DMS79 (cell line): Measurements from ENCODE around the gene CHID1.

Source experiments
- DNase-seq: peaks from one replicate; lab custom pipeline; 2025; lab: John Stamatoyannopoulos, UW

The CHID1 gene

DNA sequence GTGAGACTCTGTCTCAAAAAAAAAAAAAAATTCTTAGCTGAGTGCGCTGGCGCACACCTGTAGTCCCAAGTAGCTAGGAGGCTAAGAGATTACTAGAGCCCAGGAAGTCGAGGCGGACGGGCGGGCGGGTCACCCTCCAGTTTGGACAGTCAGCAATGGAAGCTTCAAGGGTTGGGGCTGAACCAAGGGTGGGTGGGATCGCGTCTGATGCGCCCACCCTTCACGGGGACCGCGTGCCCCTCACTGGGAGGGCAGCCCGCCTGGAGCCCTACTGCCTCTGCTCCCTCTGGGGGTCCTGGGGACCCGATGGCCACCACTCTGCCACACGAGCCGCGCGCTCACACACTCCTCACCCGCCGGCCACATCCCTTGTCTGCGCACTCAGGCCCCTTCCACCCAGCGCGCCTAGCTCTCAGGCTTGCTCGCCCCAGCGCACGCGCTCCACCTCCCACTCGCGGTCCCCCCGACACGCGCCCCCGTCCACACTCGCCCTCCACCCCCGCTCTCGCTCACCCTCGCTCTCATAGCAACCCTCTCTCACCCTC is 494 bp downstream of the CHID1 start:
- no peak for DNase-seq

DNA sequence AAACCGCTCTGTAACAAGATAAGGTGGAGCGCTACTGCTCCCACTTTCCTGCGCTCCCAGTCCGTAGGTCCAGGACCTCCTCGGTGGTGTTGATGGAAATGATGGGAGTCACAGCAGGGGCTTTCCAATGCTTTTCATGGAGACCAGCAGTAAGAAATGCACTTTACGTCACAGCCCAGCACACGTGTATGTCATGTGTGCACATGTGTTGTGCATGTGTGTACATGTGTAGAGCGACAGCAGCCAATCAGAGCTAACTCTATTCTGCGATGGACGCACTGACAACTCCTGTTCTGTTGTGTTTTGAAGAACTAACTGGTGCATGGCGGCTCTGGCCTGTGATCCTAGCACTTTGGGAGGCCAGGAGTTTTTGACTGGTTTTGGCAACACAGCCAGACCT is 1.2 kb downstream of the CHID1 start:
- DNase-seq: no peak

DNA sequence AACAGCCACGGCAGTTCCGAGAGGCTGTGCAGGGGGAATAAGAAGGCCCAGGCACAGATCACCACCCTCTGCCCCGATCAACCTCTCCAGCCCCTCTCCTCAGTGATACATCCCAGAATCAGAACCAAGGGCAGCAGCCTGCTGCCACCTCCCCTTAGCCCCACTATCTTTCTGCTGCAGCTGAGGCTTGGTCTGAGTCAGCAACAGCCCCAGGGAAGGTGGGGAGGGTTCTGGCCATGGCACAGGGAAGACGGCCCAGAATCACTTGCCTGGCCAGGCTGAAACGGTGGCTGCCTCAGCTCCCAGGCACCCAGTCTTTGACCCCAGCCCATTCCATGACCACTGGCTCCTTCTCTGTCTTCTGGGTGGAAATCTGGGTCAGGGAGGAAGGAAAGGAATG is 2.3 kb downstream of the CHID1 start:
- no peak for DNase-seq

DNA sequence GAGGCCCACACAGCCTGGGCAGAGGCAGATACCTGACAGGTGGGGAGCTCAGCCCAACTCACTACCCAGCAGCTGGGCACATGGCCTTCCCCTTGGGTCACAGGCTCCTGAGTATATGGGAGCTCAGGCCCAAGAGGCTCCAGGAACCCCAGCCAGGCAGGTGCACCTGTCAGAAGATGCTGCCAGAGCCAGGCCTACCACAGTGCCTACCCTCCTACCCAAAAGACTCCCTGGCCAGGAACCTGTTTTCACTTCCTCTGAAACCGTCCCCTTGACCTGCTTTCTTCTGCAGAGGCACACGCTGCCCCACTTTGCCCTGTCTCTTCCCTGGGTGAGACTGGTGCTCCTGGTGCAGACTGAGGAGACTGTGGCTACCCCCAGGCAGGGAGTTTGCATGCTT is 2.9 kb downstream of the CHID1 start:
- no peak for DNase-seq

DNA sequence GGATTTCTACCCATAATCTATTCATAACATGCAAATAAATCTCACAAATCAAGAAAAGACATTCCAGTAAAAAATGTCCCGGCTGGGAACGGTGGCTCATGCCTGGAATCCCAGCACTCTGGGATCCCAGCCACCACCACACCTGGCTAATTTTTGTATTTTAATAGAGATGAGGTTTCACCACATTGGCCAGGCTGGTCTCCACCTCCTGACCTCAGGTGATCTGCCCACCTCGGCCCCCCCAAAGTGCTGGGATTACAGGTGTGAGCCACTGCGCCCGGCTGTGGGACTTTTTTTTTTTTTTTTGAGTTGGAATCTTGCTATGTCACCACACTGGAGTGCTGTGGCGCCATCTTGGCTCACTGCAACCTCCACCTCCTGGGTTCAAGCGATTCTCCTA is 4.7 kb downstream of the CHID1 start:
- DNase-seq: no peak

DNA sequence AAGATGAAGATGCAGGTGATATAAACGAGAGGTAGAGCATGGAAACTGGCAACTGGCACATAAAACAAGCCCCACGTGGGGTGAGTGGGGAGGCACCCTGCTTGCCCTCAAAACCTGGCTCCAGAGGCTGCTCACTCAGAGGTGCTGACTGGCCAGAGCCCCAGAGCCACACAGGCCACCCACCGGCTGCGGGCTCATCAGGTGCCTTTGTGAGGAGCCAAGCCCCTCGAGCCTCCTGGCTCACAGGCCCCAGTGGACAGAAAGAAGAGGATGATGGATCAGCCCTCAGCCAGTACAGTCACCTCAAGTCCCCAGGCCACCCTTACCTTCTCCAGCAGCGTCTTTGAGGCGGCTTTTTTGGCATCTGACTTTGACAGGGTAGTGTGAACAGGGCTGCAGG is 6.2 kb downstream of the CHID1 start:
- no peak for DNase-seq

DNA sequence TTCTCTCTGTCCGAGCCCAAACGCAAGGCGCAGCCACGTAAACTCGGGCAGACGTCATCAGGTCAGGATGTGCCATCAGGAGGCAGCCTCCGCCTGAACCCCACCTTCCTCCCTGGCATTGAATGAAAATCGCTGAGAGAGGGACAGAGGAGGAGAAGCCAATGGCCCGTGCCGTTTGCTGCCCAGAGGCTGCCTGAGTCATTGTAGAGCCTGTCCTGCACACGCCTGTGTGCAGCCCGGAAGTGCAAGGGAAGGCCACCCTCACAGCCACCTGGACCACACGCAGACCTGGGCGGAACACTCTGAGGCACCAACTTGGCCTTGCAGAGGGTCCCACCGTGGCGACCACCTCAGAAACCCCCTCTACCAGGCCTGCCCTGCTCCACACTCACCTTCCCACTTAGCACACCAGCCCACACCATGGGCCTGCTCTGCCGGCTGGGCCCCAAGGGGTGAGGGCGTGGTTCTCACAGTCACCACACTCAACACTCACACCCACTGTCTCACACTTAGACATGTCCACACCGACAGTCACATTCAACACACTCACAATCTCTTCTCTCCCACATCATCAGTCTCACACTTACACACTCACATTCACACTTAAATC is 9.1 kb downstream of the CHID1 start:
- no peak for DNase-seq

DNA sequence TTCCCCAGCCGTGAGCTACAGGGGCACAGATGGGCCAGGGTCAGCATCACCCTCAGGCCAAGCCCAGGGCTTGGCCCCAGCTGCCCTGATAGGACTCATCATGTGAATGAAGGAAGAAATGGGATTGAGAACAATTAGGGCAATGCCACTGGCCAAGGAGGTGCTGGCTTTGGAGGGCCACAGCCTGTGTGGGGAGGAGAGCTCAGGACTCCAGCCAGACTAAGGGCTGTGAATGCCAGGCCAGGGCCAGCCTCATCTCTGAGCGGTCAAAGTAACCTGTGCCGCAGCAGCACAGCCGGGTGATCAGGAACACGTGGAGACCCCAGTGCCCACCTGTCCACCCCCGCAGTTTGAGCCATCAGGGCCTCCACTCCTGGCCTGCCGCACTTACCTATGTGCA is 10.1 kb downstream of the CHID1 start:
- DNase-seq: no peak

- DNase-seq: no peak
Measured at GRCh38 chr11:899724-900123, 10.9 kb downstream of the CHID1 start.

GRCh38 chr11:898540-899190 is 11.9 kb downstream of the CHID1 start:
- DNase-seq: no peak

DNA sequence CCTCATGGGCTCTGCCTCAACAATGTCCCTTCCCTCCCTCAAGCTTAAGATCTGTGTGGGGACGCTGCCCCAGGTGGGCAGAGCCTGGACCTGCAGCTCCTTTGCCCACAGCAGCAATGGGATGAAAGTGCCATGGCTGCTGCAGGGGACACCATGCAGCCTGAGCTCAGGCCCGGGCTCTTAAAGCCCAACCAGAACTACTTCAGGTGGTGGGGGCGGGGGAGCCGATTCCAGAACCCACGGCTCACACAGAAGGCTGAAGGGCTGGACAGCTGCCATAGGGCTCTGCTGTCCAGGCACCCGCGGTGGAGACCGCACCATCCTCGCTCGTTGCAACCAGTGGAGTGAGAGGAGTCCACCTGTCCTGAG is 12.5 kb downstream of the CHID1 start:
- DNase-seq: no peak

DNA sequence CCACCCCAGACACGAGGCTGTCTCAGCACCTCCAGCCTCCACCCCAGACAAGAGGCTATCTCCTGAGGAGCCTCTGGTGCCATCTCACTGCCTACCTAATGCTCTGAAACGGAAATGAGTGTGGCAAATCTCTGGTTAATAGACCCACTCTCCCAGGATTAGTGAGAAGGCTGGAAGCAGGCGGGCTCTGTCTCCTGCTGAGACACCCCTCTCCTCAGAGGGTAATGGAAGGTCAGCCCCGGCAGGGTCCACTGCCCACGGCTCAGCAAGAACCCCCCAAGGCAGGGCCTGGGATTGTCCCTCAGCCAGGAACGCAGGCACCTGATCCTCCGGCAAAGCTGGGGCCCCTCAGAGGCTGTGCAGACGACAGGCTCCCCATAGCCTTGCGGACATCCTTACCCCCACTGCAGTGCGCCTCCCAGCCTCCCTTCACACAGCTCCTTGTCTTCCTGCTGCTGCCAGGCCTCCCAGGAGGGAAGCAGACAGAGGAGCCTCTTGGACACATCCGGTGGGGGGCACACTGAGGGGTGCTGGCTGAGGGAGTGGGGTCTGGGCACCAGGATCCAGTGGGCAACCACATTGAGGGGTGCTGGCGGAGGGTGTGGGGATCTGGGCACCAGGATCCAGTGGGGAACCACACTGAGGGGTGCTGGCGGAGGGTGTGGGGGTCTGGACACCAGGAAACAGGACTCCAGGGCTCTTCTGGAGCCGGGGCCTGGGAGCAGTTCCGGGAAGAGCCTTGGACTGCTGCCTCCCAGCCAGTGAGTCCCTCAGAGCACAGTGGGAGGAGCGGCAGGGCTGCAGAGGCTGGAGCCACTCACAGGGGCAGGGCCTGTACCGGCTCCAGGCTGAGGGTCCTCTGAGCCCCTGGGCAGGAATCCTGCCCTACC is 13.1 kb downstream of the CHID1 start:
- DNase-seq: no peak

DNA sequence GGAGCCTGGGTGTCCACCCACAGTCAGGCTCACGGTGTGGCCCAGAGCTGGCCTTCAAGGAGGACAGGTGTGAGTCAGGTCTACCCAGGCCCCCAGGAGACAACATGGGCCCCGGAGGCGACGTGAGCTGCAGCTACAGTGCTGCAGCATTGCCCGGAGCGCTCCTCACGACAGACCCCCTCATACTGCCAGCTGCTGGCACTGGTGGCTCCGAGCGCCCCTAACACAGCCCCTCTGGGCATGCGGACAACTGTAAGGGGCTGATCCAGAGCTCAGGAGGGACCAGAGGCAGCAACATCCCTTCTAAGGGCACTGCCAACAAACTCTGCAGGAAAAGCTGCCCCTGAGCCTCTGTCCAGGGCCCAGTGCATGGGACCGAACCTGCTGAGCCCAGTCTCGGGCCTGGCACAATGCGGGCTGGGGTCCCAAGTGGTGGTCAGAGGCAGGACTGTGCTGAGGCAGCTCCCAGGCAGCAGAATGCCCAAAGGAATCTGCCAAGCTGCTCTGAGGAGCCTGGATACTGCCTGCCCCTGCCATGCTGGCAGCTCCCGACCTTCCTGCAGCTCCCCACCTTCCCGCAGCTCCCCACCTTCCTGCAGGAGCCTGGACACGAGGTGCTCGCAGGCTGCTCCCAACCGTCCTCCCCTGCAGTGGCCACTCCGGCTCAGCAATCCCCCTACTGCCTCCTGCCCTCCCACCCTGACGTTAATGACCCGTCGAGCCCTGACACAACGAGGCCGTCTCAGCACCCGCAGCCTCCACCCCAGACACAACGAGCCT is 15.1 kb downstream of the CHID1 start:
- DNase-seq: no peak

DNA sequence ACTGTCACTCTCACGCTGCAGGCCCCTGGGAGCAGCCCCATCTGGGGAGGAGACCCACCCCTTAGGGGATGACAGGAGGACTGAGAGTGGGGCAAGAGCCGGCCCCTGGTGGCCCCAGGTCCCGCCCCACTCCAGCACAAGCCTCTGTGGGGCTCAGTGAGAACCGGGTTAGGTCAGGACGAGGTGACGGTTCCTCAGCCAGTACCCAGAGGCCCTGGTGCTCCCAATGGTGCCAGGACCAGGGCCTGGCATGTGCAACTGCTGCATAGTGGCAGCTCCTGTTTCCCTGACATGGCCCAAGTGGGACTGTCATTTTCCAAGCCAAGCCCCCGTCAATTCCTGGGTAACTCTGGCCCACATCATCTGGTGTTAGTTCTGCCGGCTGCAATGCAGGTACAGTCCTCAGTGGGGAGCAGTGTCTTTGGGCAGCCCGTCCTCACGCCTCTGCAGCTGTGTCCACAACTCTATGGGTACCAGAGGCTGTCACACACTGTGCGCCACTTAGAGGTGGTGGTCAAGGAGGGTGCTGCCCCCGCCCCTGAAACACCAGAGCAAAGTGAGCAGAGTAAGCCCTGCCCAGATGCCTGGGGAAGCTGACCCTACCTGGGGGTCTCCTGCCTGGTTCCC is 15.9 kb downstream of the CHID1 start:
- DNase-seq: no peak

DNA sequence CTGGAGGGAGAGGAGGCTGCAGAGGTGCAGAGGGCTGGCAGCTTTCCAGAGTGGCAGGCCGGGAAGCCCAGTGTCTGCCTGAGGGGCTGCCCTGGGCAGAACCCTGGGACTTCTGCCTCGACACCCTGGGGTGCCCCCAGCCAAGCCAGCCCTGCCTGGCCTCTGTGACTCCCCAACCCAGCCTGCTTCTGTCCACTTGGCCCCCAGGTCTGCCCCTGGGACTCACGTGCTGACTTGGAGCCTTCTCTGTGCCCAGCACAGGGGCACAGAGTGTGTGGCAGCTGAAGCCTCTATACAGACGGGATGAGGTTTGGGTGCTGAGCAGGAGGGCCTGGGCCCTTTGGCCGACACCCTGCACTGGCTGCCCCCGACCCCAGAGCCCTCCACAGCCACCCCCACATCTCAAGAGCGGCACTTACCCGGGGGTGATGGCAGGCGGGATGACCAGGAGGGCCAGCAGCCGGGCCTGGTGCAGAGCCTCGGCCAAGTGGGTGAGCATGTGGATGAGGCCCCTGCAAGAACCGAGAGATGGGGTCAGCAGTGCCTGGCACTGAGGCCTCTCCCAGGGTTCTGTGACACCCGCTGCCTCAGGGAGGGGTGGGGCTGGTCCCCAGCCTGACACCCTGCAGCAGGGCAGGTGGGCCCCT is 17.5 kb downstream of the CHID1 start:
- DNase-seq: no peak

- DNase-seq: peak; percentile 10
Measured at GRCh38 chr11:890794-891540, 19.6 kb downstream of the CHID1 start.

- no peak for DNase-seq
Measured at GRCh38 chr11:889687-890475, 20.7 kb downstream of the CHID1 start.

DNA sequence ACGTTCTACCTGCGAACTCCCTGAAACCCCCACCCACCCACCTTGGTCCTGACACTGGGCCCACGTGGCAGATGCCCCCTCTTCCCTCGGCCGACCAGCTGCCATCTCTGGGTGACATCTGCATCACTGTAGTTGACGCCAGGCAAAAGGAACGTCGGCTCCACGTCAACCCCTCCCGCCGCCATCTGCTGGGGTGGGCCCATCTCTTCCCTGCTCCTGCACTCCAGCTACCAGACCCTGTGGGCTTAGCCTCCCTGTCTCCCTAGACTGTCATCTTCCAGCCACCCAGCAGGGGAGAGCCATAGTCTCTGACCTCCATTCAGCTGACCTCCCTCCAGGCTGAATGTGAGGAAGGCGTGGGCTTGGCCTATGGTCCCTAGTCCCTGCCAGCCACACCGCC is 21.4 kb downstream of the CHID1 start:
- DNase-seq: no peak

DNA sequence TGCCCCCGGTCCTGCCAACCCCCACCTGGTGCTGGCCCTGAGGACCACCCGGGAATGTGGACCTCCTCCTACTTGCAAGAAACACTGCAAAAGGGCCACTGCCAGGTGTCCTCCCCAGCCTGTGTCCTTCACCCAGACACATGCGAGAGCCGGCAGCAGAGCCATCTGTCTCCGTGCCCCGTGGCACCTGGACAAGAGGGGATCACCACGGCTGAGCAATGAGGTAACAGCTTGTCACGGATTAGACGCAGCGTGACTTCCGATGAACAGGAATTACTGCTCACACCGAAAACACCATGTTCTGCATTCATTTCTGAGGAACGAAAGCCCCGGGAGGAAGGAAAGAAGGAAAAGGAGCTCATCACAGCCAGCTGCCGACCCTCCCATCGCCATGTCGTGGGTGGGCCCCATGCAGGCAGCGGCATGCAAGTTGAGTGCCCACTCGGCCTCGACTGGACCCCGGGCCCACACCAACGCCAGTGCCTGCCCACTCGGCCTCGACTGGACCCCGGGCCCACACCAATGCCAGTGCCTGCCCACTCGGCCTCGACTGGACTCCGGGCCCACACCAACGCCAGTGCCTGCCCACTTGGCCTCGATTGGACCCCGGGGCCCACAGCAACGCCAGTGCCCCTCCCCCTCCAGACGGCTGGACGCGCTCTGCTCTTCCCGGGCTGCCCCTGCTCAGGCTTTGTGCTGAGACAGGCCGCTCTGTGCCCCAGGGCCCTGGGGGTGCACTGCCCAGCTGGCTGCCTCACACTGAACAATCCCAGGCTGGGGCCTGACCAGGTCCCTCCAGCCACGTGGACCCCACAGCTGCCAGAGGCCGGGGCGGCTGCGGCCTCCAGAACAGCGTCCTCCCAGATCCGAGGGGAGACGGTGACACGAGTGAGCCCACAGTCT is 22.0 kb downstream of the CHID1 start:
- no peak for DNase-seq
